ENCODE results near the gene KLF2. TPM values are rescaled to one million over a fixed set of nuclear protein-coding genes. Genes with fewer than 3 reads are reported as not detected.
A peak's percentile ranks its signal among the peaks of the same experiment; 100 is the strongest.

The KLF2 gene
- total and polyA plus RNA-seq, 2 of the 13 experiments (the other 11 are each of a cell fraction or from before 2014, with no cell fraction given), result not detected

GRCh38 chr19:16376649-16377048 is 52.0 kb downstream of the KLF2 start (continued):
- TF ChIP-seq ZBTB33 (CRISPR knock-in tag; IDR thresholded peaks at IDR 0.05) (peak; percentile 75), AGO2 (optimal IDR thresholded peaks at IDR 0.05; ENCODE audit: low read depth, low read length) (peak; percentile 29), ZNF343 (CRISPR knock-in tag; IDR thresholded peaks at IDR 0.05) (no peak), ZFP1 (CRISPR knock-in tag; IDR thresholded peaks at IDR 0.05) (no peak), ZNF720 (CRISPR knock-in tag; IDR thresholded peaks at IDR 0.05) (no peak)

GRCh38 chr19:16377521-16377920 is 52.9 kb downstream of the KLF2 start:
- 98% methylated on average over 9 of the region's 9 CpGs for WGBS (ENCODE audit: low lambda C conversion rate)
- Histone ChIP-seq H3K79me2 (ENCODE audit: insufficient read depth, low read length) (no peaks in the 10 kb centered on the region), H3K9ac (ENCODE audit: insufficient read depth, low read depth, low read length) (no peak overlapping the region), H3K4me2 (ENCODE audit: low read depth, low read length) (no peak overlapping the region), H3K4me3 (replicated peaks in 1 of 3; ENCODE audit: insufficient read depth in 1 of 3, low read depth in 2 of 3, low read length in 3 of 3) (no peak overlapping the region), H2AFZ (ENCODE audit: low read length) (no peak overlapping the region), H3K27ac (ENCODE audit: extremely low read length, insufficient read depth, low read length) (no peak overlapping the region), H3K4me1 (ENCODE audit: insufficient read depth, low read length) (peaks cover 24% of the 10 kb centered on the region), H3K36me3 (replicated peaks in 1 of 2; ENCODE audit: control insufficient read depth in 1 of 2, insufficient read depth in 2 of 2, low read length in 2 of 2) (peaks cover 17 to 50% of the 10 kb centered on the region in 2 experiments), H4K20me1 (ENCODE audit: insufficient read depth, low read length) (no peaks in the 10 kb centered on the region), H3K27me3 (ENCODE audit: control insufficient read depth in 1 of 2, insufficient read depth in 2 of 2, low read length in 2 of 2) (no peaks in the 10 kb centered on the region), H3K9me3 (ENCODE audit: low read length) (no peaks in the 10 kb centered on the region)
- ChIA-PET CTCF (ENCODE audit: low intra/inter-chr PET ratio, low total read pairs) (no interaction called here), POLR2A (no interaction called here)
- FAIRE-seq (no peak), DNase-seq (ENCODE audit: low spot score) (no peak), ATAC-seq (no peak)
- in situ Hi-C loops (cut with HindIII; ENCODE audit: extremely low pct_ligation_motif_present, low pct_unique_long_range_greater_than_20kb) (loop anchor here (25.0 kb wide), 1 partner anchor 340 kb away; no protein-coding TSS in a partner anchor), intact Hi-C loops (cut with micrococcal nuclease; ENCODE audit: unreplicated experiment) (no loop called here)
- no TSS peak for BruUV-seq (replicated peaks)
- no peak for TF ChIP-seq CENPBD1 (CRISPR knock-in tag; IDR thresholded peaks at IDR 0.05; ENCODE audit: borderline replicate concordance, low read depth)
- TF ChIP-seq ZNF503 (CRISPR knock-in tag; IDR thresholded peaks at IDR 0.05), result no peak
- no peak for TF ChIP-seq ARID5B (CRISPR knock-in tag; IDR thresholded peaks at IDR 0.05)
- TF ChIP-seq FOXC1 (CRISPR knock-in tag; IDR thresholded peaks at IDR 0.05; ENCODE audit: borderline replicate concordance), result no peak
- TF ChIP-seq ZUFSP (CRISPR knock-in tag; IDR thresholded peaks at IDR 0.05; ENCODE audit: borderline replicate concordance), result no peak
- no peak for TF ChIP-seq LCORL (IDR thresholded peaks at IDR 0.05)
- no peak for TF ChIP-seq LCORL (CRISPR knock-in tag; IDR thresholded peaks at IDR 0.05)
- no peak for TF ChIP-seq JARID2 (CRISPR knock-in tag; IDR thresholded peaks at IDR 0.05; ENCODE audit: insufficient replicate concordance)
- TF ChIP-seq ARNTL (CRISPR knock-in tag; IDR thresholded peaks at IDR 0.05), result no peak

All from HepG2 (cell line).